Nephron progenitor cell (in vitro differentiated cells): ENCODE results near the gene ACP6.
A peak's percentile ranks its signal among the peaks of the same experiment; 100 is the strongest.
"Not testable (repeated sequence)": the region's sequence is repeated elsewhere in the genome, so short reads cannot be mapped to it uniquely, and the experiment has no call there.

Source experiments
- DNase-seq: peaks from one replicate; pipeline ENCODE4 v3.0.0; 2021
- H3K27ac Mint-ChIP-seq: 2 replicates; pipeline ENCODE4 v1.8.0; 2021; ENCODE audit warnings: mild to moderate bottlenecking, moderate library complexity, mixed read lengths
- H3K27me3 Mint-ChIP-seq: 2 replicates; pipeline ENCODE4 v1.8.0; 2021; ENCODE audit warnings: mild to moderate bottlenecking, low read depth, mixed read lengths; ENCODE audit not compliant: poor library complexity
- H3K36me3 Mint-ChIP-seq: 2 replicates; pipeline ENCODE4 v1.8.0; 2021; ENCODE audit warnings: low read depth, mixed read lengths
- H3K4me1 Mint-ChIP-seq: 2 replicates; pipeline ENCODE4 v1.8.0; 2021; ENCODE audit warnings: mixed read lengths
- H3K4me3 Mint-ChIP-seq: 2 replicates; pipeline ENCODE4 v1.8.0; 2021; ENCODE audit warnings: mild to moderate bottlenecking, moderate library complexity, mixed read lengths
- H3K9me3 Mint-ChIP-seq: 2 replicates; pipeline ENCODE4 v1.8.0; 2021; ENCODE audit warnings: mild to moderate bottlenecking, moderate library complexity, mixed read lengths
- CTCF ChIP-seq: fragments of 200-600 bp; sonication (generic); IDR thresholded peaks from 2 replicates; pipeline ENCODE4 v1.5.0; 2021; ENCODE audit warnings: antibody characterized with exemption

The ACP6 gene

GRCh38 chr1:147624011-147624410 lies 46.3 kb downstream of the ACP6 start:
- peaks cover 85% of the 10 kb centered on the region for H3K36me3 Mint-ChIP-seq
- DNase-seq = no peak
- no peaks in the 10 kb centered on the region for H3K9me3 Mint-ChIP-seq
- no peak overlapping the region for H3K27ac Mint-ChIP-seq
- peaks cover 21% of the 10 kb centered on the region for H3K4me1 Mint-ChIP-seq
- no peaks in the 10 kb centered on the region for H3K27me3 Mint-ChIP-seq
- H3K4me3 Mint-ChIP-seq = no peak overlapping the region
- TF ChIP-seq CTCF = no peak

DNA sequence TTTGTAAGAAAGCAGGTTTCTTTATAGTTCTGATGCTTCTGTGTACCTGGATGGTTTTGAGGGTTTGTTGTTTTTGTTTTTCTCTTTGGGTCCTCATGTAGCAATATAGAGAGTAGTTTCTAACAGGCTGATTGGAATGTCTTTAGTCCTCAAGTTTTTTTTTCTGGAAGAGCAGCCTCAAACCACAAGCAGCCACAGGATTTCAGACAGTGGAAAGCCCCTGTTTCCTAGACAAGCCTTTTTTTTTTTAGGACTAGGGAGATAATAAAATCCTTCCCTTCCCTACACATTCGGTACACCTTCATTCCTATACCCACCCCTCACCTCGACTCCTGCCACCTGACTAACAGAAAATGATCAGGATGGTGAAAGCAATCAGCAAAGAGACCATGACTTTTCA lies 47.6 kb downstream of the ACP6 start:
- DNase-seq = no peak
- no peaks in the 10 kb centered on the region for H3K9me3 Mint-ChIP-seq
- H3K27me3 Mint-ChIP-seq = no peaks in the 10 kb centered on the region
- peaks cover 93% of the 10 kb centered on the region for H3K36me3 Mint-ChIP-seq
- no peak for TF ChIP-seq CTCF
- no peak overlapping the region for H3K4me3 Mint-ChIP-seq
- H3K27ac Mint-ChIP-seq = peak overlapping the region; percentile 73
- peaks cover 28% of the 10 kb centered on the region for H3K4me1 Mint-ChIP-seq

GRCh38 chr1:147620543-147620942 lies 49.8 kb downstream of the ACP6 start:
- Mint-ChIP-seq H3K9me3 (no peaks in the 10 kb centered on the region), H3K36me3 (peaks cover 98% of the 10 kb centered on the region), H3K27me3 (peaks cover 2% of the 10 kb centered on the region)

GRCh38 chr1:147619741-147620140 lies 50.6 kb downstream of the ACP6 start:
- no peak overlapping the region for H3K4me3 Mint-ChIP-seq
- TF ChIP-seq CTCF = no peak
- no peaks in the 10 kb centered on the region for H3K9me3 Mint-ChIP-seq
- peaks cover 14% of the 10 kb centered on the region for H3K4me1 Mint-ChIP-seq
- DNase-seq = no peak
- peaks cover 2% of the 10 kb centered on the region for H3K27me3 Mint-ChIP-seq
- peaks cover 93% of the 10 kb centered on the region for H3K36me3 Mint-ChIP-seq
- H3K27ac Mint-ChIP-seq = no peak overlapping the region

More at GRCh38 chr1:147620543-147620942, 49.8 kb downstream of the ACP6 start:
- no peak for DNase-seq
- no peak overlapping the region for H3K4me3 Mint-ChIP-seq
- no peak for TF ChIP-seq CTCF
- peak overlapping the region; percentile 49 for H3K27ac Mint-ChIP-seq
- H3K4me1 Mint-ChIP-seq = peaks cover 21% of the 10 kb centered on the region

- Mint-ChIP-seq H3K9me3 (no peaks in the 10 kb centered on the region), H3K4me3 (no peak overlapping the region), H3K36me3 (peaks cover 94% of the 10 kb centered on the region), H3K27me3 (peaks cover 2% of the 10 kb centered on the region), H3K27ac (peak overlapping the region; percentile 60), H3K4me1 (peaks cover 14% of the 10 kb centered on the region)
- no peak for DNase-seq
- no peak for TF ChIP-seq CTCF
Measured at GRCh38 chr1:147618771-147619170, 51.6 kb downstream of the ACP6 start.

- Mint-ChIP-seq H3K4me1 (peaks cover 14% of the 10 kb centered on the region), H3K36me3 (peaks cover 94% of the 10 kb centered on the region), H3K9me3 (no peaks in the 10 kb centered on the region), H3K27ac (peak overlapping the region; percentile 86), H3K27me3 (peaks cover 2% of the 10 kb centered on the region), H3K4me3 (no peak overlapping the region)
- no peak for TF ChIP-seq CTCF
- DNase-seq = no peak
Measured at GRCh38 chr1:147618077-147618569, 52.2 kb downstream of the ACP6 start.

GRCh38 chr1:147614966-147615365 lies 55.4 kb downstream of the ACP6 start:
- not testable (repeated sequence) for H3K27ac Mint-ChIP-seq, H3K4me3 Mint-ChIP-seq, DNase-seq, H3K27me3 Mint-ChIP-seq, H3K9me3 Mint-ChIP-seq
- H3K4me1 Mint-ChIP-seq = peaks cover 38% of the 10 kb centered on the region
- H3K36me3 Mint-ChIP-seq = peaks cover 85% of the 10 kb centered on the region
